Panc1 (cell line): Measurements from ENCODE around the gene DIP2C. TPM values are rescaled to one million over a fixed set of nuclear protein-coding genes. Genes with fewer than 3 reads are reported as not detected.

Source experiments
- ATAC-seq: fragments of 200-7000 bp; cut with Tn5 transposase; 2 replicates; pipeline ENCODE4 v1.9.1; 2020; ENCODE audit warnings: mild to moderate bottlenecking, moderate library complexity
- BruUV-seq: library from RNA; stranded (reverse); fragments of 400-500 nt; replicated peaks from 2 replicates; lab custom pipeline; 2021; lab: Mats Ljungman, UMichigan
- CTCF ChIA-PET: fragments of 300-600 bp; sonication (Branson Sonifier 250); formaldehyde crosslinking; loops from one replicate; lab custom pipeline; 2022; ENCODE audit warnings: antibody characterized with exemption; lab: Charles Lee
- POLR2A ChIA-PET: fragments of 300-600 bp; sonication (Branson Sonifier 250); formaldehyde crosslinking; loops from one replicate; lab custom pipeline; 2022; ENCODE audit warnings: antibody characterized with exemption; lab: Charles Lee
- DNase-seq: peaks from one replicate; pipeline ENCODE4 v3.0.0-alpha.2; 2010; ENCODE audit warnings: low read depth, low spot score
- H3K27ac ChIP-seq: 2 replicates; pipeline ENCODE4 v1.5.1; 2011; ENCODE audit warnings: mild to moderate bottlenecking, low read length, inconsistent platforms
- H3K27me3 ChIP-seq: fragments of 200-500 bp; sonication (Bioruptor generic); 2 replicates; pipeline ENCODE4 v1.6.0; 2014; ENCODE audit warnings: low read length, inconsistent platforms; ENCODE audit not compliant: control insufficient read depth, insufficient read depth
- H3K36me3 ChIP-seq: fragments of 200-500 bp; sonication (Bioruptor generic); 2 replicates; pipeline ENCODE4 v1.5.1; 2014; ENCODE audit warnings: inconsistent platforms, mild to moderate bottlenecking, low read length, moderate library complexity; ENCODE audit not compliant: control insufficient read depth, insufficient read depth
- H3K4me1 ChIP-seq: 2 replicates; pipeline ENCODE4 v1.5.1; 2011; ENCODE audit warnings: inconsistent platforms, mild to moderate bottlenecking, low read length, moderate library complexity; ENCODE audit not compliant: control insufficient read depth, insufficient read depth
- H3K4me3 ChIP-seq, 2 experiments: 2 replicates each; pipeline ENCODE4 v1.5.1; 2011 to 2012; ENCODE audit warnings: low read depth in 2 of 2, low read length in 2 of 2, mild to moderate bottlenecking in 2 of 2, inconsistent platforms in 1 of 2, moderate library complexity in 1 of 2
- H3K9me3 ChIP-seq: fragments of 200-500 bp; sonication (Bioruptor generic); 2 replicates; pipeline ENCODE4 v1.5.1; 2014; ENCODE audit warnings: low read depth, mild to moderate bottlenecking, inconsistent platforms, low read length, moderate library complexity; ENCODE audit not compliant: control insufficient read depth, insufficient read depth
- CTCF ChIP-seq: fragments of 450-650 bp; IDR thresholded peaks from 2 replicates; pipeline ENCODE4 v1.5.1; 2017; ENCODE audit warnings: mild to moderate bottlenecking
- POLR2AphosphoS5 ChIP-seq: IDR thresholded peaks from 2 replicates; pipeline ENCODE4 v1.6.1; 2012; ENCODE audit warnings: mild to moderate bottlenecking, low read depth, low read length, moderate library complexity
- REST ChIP-seq, 2 experiments: IDR thresholded peaks; 2 replicates each; pipeline ENCODE4 v1.6.1; 2011 to 2012; ENCODE audit warnings: low read depth in 2 of 2, control low read depth in 1 of 2, low read length in 1 of 2, mild to moderate bottlenecking in 1 of 2, moderate library complexity in 1 of 2; ENCODE audit not compliant: insufficient read depth in 1 of 2
- SIN3A ChIP-seq: IDR thresholded peaks from 2 replicates; pipeline ENCODE4 v1.6.1; 2012; ENCODE audit warnings: low read depth, mild to moderate bottlenecking, low read length, moderate library complexity, borderline replicate concordance; ENCODE audit not compliant: insufficient read depth
- TCF7L2 ChIP-seq: IDR thresholded peaks from 2 replicates; pipeline ENCODE4 v1.6.1; 2011; ENCODE audit warnings: mild to moderate bottlenecking, low read depth, low read length, inconsistent platforms
- in situ Hi-C: cut with HindIII; loops from 2 replicates; pipeline ENCODE4 v1.10.0; 2016; ENCODE audit warnings: low sequenced_read_pairs, low pct_unique_long_range_greater_than_20kb
- intact Hi-C: fragments of 100-400 bp; cut with micrococcal nuclease; formaldehyde crosslinking; loops from one replicate; pipeline ENCODE4 v1.10.0; 2022; ENCODE audit not compliant: unreplicated experiment
- total RNA-seq: library from RNA; stranded (reverse); gene quantifications from one replicate; pipeline ENCODE4 v1.2.1, GENCODE V29; 2021; ENCODE audit not compliant: unreplicated experiment

Gene DIP2C
- total RNA-seq, 1 experiment from 2014 or later, result 13.2 TPM

GRCh38 chr10:541750-542371 is 147.6 kb downstream of the DIP2C start:
- H3K4me1 ChIP-seq, result no peaks in the 10 kb centered on the region
- no peak for TF ChIP-seq POLR2AphosphoS5
- no peaks in the 10 kb centered on the region for H3K36me3 ChIP-seq
- no peaks in the 10 kb centered on the region for H3K9me3 ChIP-seq
- ChIA-PET CTCF (no interaction called here), POLR2A (no interaction called here)
- no peaks in the 10 kb centered on the region for H3K27me3 ChIP-seq
- intact Hi-C loops (no loop called here), in situ Hi-C loops (no loop called here)
- no TSS peak for BruUV-seq
- H3K4me3 ChIP-seq, result no peak overlapping the region
- no peak for DNase-seq
- ATAC-seq, result no peak; the same call in 1 of the 2 replicates
- no peak overlapping the region for H3K27ac ChIP-seq

- BruUV-seq, result no TSS peak
- Histone ChIP-seq H3K4me3 (no peak overlapping the region), H3K36me3 (no peaks in the 10 kb centered on the region), H3K27me3 (no peaks in the 10 kb centered on the region), H3K4me1 (no peaks in the 10 kb centered on the region), H3K9me3 (no peaks in the 10 kb centered on the region), H3K27ac (no peak overlapping the region)
- no peak for TF ChIP-seq POLR2AphosphoS5
- TF ChIP-seq SIN3A, result no peak
- no peak for TF ChIP-seq CTCF
- TF ChIP-seq REST (IDR thresholded peaks at IDR 0.05; ENCODE audit: insufficient read depth in 1 of 2, low read depth in 2 of 2, low read length in 1 of 2), result no peak
- no peak for TF ChIP-seq TCF7L2
- no peak for ATAC-seq
- CTCF ChIA-PET, result no interaction called here
- POLR2A ChIA-PET, result interaction anchor here (0.5 kb wide), 1 partner anchor 219 kb away, joined by 3 read pairs; no protein-coding TSS in a partner anchor
- intact Hi-C loops, result no loop called here
- DNase-seq, result no peak
- in situ Hi-C loops, result no loop called here
Observed at GRCh38 chr10:541041-541440, 148.4 kb downstream of the DIP2C start.

- ATAC-seq (no peak), DNase-seq (no peak)
- in situ Hi-C loops, result no loop called here
- Histone ChIP-seq H3K9me3 (no peaks in the 10 kb centered on the region), H3K4me3 (no peak overlapping the region), H3K27me3 (no peaks in the 10 kb centered on the region), H3K4me1 (no peaks in the 10 kb centered on the region), H3K27ac (no peak overlapping the region), H3K36me3 (no peaks in the 10 kb centered on the region)
- no peak for TF ChIP-seq TCF7L2
- no peak for TF ChIP-seq SIN3A
- TF ChIP-seq REST (IDR thresholded peaks at IDR 0.05; ENCODE audit: insufficient read depth in 1 of 2, low read depth in 2 of 2, low read length in 1 of 2), result no peak
- no peak for TF ChIP-seq POLR2AphosphoS5
- no peak for TF ChIP-seq CTCF
- BruUV-seq, result no TSS peak
- POLR2A ChIA-PET, result no interaction called here
- CTCF ChIA-PET, result no interaction called here
- intact Hi-C loops, result no loop called here
Observed at GRCh38 chr10:538895-539294, 150.6 kb downstream of the DIP2C start.
